Spleen (tissue), 7 donors: Measurements from ENCODE around the gene PACRG.

Experiments used
- POLR2A ChIP-seq, 3 donors: fragments of 450-650 bp; IDR thresholded peaks; one replicate each; pipeline ENCODE4 v1.5.1; 2017; ENCODE audit warnings: antibody characterized with exemption in 3 of 3, mild to moderate bottlenecking in 1 of 3
- POLR2AphosphoS5 ChIP-seq, 3 donors: sonication (generic); formaldehyde crosslinking; IDR thresholded peaks; one replicate each; pipeline ENCODE4 v1.5.1; 2017; ENCODE audit warnings: antibody characterized with exemption in 3 of 3
- TF ChIP-seq, protein P1 (sequence below), 11 experiments: fragments of 200-600 bp in 7 of 11; fragments of 450-650 bp in 4 of 11; sonication (generic) in 4 of 11; IDR thresholded peaks in 8 of 11; conservative IDR thresholded peaks in 3 of 11; 1 replicate in 7 of 11; 2 replicates in 4 of 11; pipeline versions ENCODE4 v1.4.0 to v1.8.0; 2016 to 2021; ENCODE audit warnings: antibody characterized with exemption in 11 of 11, inconsistent platforms in 4 of 11, mild to moderate bottlenecking in 1 of 11
- donor health status: DM: no; HTN: no; CAD: no; lungs with moderate emphysema.
- donor health status: DM: no; HTN: no; CAD: no.
- donor health status: DM: no; HTN: no; CAD: no.

DNA sequence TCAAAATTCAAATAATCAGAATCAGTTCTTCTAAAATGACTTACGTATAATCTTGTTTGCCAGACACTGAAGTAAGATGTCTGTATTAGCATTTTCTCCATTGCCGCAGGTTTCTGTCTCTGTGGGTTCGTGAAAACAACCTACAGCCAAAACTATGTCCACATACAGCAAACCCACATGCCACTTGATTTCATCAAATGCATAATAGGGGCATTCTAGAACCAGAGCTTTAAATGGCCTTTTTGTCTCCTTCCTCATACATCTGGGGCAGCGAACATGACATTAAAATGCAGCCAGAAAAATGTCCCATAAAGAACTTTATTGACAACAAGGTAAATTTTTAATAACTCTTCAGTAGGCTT, 596.5 kb downstream of the PACRG start:
- TF ChIP-seq, protein P1, sequence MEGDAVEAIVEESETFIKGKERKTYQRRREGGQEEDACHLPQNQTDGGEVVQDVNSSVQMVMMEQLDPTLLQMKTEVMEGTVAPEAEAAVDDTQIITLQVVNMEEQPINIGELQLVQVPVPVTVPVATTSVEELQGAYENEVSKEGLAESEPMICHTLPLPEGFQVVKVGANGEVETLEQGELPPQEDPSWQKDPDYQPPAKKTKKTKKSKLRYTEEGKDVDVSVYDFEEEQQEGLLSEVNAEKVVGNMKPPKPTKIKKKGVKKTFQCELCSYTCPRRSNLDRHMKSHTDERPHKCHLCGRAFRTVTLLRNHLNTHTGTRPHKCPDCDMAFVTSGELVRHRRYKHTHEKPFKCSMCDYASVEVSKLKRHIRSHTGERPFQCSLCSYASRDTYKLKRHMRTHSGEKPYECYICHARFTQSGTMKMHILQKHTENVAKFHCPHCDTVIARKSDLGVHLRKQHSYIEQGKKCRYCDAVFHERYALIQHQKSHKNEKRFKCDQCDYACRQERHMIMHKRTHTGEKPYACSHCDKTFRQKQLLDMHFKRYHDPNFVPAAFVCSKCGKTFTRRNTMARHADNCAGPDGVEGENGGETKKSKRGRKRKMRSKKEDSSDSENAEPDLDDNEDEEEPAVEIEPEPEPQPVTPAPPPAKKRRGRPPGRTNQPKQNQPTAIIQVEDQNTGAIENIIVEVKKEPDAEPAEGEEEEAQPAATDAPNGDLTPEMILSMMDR (IDR thresholded peaks at IDR 0.05 in 8 of 11, conservative IDR thresholded peaks at IDR 0.05 in 3 of 11): no peak
- TF ChIP-seq POLR2A (IDR thresholded peaks at IDR 0.05) (no peak), POLR2AphosphoS5 (IDR thresholded peaks at IDR 0.05) (no peak)
